ENCODE results near the gene GH1. TPM values are rescaled to one million over a fixed set of nuclear protein-coding genes. Genes with fewer than 3 reads are reported as not detected.
"Not testable (repeated sequence)": the region's sequence is repeated elsewhere in the genome, so short reads cannot be mapped to it uniquely, and the experiment has no call there.

GH1 gene
- total RNA-seq, 2 donors from 2014 or later = not detected

- DNase-seq (ENCODE audit: low spot score) = peak; percentile 74
- intact Hi-C loops (cut with DNase I) = loop anchor here in 1 of 2 donors (10.0 kb wide), 2 partner anchors 115 to 225 kb away; partner anchors contain the start of genes ERN1 and ICAM2
Measured at GRCh38 chr17:63910096-63910495, 8.5 kb downstream of the GH1 start.

GRCh38 chr17:63909586-63909985 lies 9.1 kb downstream of the GH1 start:
- intact Hi-C loops (cut with DNase I) = not testable (repeated sequence)
- peak; percentile 47 for DNase-seq (ENCODE audit: low spot score)

GRCh38 chr17:63907161-63907778 lies 11.4 kb downstream of the GH1 start:
- DNase-seq (ENCODE audit: low spot score) = peak; percentile 28
- intact Hi-C loops (cut with DNase I) = not testable (repeated sequence)

GRCh38 chr17:63904796-63905195 lies 13.8 kb downstream of the GH1 start:
- DNase-seq (ENCODE audit: low spot score); intact Hi-C loops (cut with DNase I): not testable (repeated sequence)

GRCh38 chr17:63903787-63904201 lies 14.8 kb downstream of the GH1 start:
- intact Hi-C loops (cut with DNase I) = not testable (repeated sequence)
- peak; percentile 19 for DNase-seq (ENCODE audit: low spot score)

GRCh38 chr17:63901971-63902370 lies 16.7 kb downstream of the GH1 start:
- intact Hi-C loops (cut with DNase I); DNase-seq (ENCODE audit: low spot score): not testable (repeated sequence)

- intact Hi-C loops (cut with DNase I) = not testable (repeated sequence)
- DNase-seq (ENCODE audit: low spot score) = peak; percentile 22
Measured at GRCh38 chr17:63898899-63899798, 19.5 kb downstream of the GH1 start.

GRCh38 chr17:63896524-63897354 lies 21.9 kb downstream of the GH1 start, which contains the start of gene CSH1:
Gene CSH1, minus strand, starts transcription at chr17:63896574. Its CDS starts 63 bp downstream, at chr17:63896511.
- peak; percentile 46 for DNase-seq (ENCODE audit: low spot score)
- intact Hi-C loops (cut with DNase I) = not testable (repeated sequence)

- intact Hi-C loops (cut with DNase I) = not testable (repeated sequence)
- peak; percentile 51 for DNase-seq (ENCODE audit: low spot score)
Measured at GRCh38 chr17:63894821-63895220, 23.8 kb downstream of the GH1 start.

GRCh38 chr17:63894021-63894420 lies 24.6 kb downstream of the GH1 start:
- intact Hi-C loops (cut with DNase I) = not testable (repeated sequence)
- DNase-seq (ENCODE audit: low spot score) = peak; percentile 10

GRCh38 chr17:63892316-63893037 lies 26.2 kb downstream of the GH1 start:
- intact Hi-C loops (cut with DNase I) = not testable (repeated sequence)
- peak; percentile 17 for DNase-seq (ENCODE audit: low spot score)

GRCh38 chr17:63889026-63889848 lies 29.4 kb downstream of the GH1 start:
- intact Hi-C loops (cut with DNase I); DNase-seq (ENCODE audit: low spot score): not testable (repeated sequence)

- DNase-seq (ENCODE audit: low spot score); intact Hi-C loops (cut with DNase I): not testable (repeated sequence)
Measured at GRCh38 chr17:63885119-63885518, 33.5 kb downstream of the GH1 start.

- intact Hi-C loops (cut with DNase I) = not testable (repeated sequence)
- peak; percentile 15 for DNase-seq (ENCODE audit: low spot score)
Measured at GRCh38 chr17:63882626-63883126, 36.0 kb downstream of the GH1 start.

- peak; percentile 81 for DNase-seq (ENCODE audit: low spot score)
- intact Hi-C loops (cut with DNase I) = no loop called here
Measured at GRCh38 chr17:63881935-63882601, 36.6 kb downstream of the GH1 start, which contains the start of gene GH2. Gene GH2, minus strand, starts transcription at chr17:63881944. Its CDS starts 143 bp downstream, at chr17:63881801.

- intact Hi-C loops (cut with DNase I) = not testable (repeated sequence)
- DNase-seq (ENCODE audit: low spot score) = peak; percentile 46
Measured at GRCh38 chr17:63881337-63881736, 37.3 kb downstream of the GH1 start.

- intact Hi-C loops (cut with DNase I) = no loop called here
Measured at GRCh38 chr17:63880706-63881105, 37.9 kb downstream of the GH1 start.

More at GRCh38 chr17:63880706-63881105, 37.9 kb downstream of the GH1 start:
- no peak for DNase-seq (ENCODE audit: low spot score)

All from posterior vena cava (tissue), 2 donors.